HG02610 (cell line): ENCODE results near the gene SEC22C.
"Not testable (repeated sequence)": the region's sequence is repeated elsewhere in the genome, so short reads cannot be mapped to it uniquely, and the experiment has no call there.

Source experiments
- ATAC-seq: cut with Tn5 transposase; IDR thresholded peaks from one replicate; pipeline ENCODE4 v1.9.1; 2021; ENCODE audit warnings: mild to moderate bottlenecking, moderate library complexity; ENCODE audit not compliant: unreplicated experiment

SEC22C gene

DNA sequence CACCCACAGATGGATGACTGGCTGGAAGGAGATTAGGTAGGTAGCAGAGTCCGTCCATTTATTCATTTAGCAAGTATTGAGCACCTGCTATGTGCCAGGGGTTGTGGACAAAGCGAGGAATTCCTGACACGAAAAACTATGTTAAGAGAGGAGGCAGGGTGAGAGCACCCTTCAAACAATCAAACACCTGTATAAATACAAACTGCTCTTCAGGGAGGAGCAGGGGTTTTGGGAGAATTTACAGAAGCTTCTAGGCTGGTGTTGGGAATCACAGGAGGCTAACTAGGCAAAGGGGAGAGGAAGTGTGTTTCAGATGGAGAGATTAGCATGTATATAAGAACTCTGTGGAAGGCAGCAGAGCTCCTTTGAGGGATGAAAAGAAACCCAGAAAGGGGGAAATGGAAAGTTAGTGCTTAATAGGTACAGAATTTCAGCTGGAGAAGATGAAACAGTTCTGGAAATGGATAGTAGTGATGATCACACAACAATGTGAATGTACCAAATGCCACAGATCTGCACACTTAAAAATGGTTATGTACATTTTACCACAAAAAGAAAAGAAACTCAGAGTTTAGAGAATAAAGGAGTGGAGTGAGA, 805 bp upstream of the SEC22C start:
- no peak for ATAC-seq

- ATAC-seq: no peak
These were observed 413 bp downstream of the SEC22C start for GRCh38 chr3:42581400-42581708.

DNA sequence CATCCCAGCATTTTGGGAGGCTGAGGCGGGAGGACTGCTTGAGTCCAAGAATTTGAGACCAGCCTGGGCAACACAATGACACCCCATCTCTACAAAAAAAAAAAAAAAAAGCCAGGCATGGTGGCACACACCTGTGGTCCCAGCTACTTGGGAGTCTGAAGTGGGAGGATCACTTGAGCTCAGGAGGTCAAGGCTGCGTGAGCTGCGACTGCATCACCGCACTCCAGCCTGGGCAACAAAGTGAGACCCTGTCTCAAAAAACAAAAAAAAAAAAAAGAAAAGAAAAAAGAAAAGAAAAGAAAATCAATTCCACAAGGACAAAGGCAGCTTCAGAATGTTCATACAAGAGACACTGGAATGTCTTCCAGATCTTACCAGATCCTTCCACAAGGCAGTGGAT, 2.4 kb downstream of the SEC22C start:
- not testable (repeated sequence) for ATAC-seq

- ATAC-seq: no peak
These were observed 3.7 kb downstream of the SEC22C start for GRCh38 chr3:42578054-42578453.

DNA sequence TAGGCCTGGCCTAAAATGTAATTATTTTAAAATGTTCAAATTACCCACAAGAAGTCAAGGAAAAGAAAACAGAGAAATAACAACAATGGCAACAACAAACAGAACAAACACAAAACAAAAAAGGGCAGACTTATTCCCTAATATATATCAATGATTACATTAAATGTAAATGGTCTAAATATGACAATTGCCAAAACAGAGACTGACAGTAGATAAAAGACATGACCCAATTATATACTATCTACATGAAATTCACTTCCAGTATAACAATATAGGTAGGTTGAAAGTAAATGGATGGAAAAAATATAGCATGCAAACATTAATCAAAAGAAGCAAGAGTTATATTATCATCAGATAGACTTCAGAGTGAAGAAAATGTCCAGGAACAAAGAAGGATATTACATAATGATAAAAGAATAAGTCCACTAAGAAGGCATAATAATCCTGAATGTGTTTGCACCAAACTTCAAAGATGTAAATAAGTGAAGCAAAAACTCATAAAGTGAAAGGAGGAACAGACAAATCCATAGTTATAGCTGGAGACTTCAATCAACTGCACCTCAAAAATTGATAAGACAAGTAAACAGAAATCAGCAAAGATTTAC, 6.5 kb downstream of the SEC22C start:
- no peak for ATAC-seq

- no peak for ATAC-seq
These were observed 9.5 kb downstream of the SEC22C start for GRCh38 chr3:42572278-42572677.

- ATAC-seq: no peak
These were observed 12.1 kb downstream of the SEC22C start for GRCh38 chr3:42569593-42570142.

DNA sequence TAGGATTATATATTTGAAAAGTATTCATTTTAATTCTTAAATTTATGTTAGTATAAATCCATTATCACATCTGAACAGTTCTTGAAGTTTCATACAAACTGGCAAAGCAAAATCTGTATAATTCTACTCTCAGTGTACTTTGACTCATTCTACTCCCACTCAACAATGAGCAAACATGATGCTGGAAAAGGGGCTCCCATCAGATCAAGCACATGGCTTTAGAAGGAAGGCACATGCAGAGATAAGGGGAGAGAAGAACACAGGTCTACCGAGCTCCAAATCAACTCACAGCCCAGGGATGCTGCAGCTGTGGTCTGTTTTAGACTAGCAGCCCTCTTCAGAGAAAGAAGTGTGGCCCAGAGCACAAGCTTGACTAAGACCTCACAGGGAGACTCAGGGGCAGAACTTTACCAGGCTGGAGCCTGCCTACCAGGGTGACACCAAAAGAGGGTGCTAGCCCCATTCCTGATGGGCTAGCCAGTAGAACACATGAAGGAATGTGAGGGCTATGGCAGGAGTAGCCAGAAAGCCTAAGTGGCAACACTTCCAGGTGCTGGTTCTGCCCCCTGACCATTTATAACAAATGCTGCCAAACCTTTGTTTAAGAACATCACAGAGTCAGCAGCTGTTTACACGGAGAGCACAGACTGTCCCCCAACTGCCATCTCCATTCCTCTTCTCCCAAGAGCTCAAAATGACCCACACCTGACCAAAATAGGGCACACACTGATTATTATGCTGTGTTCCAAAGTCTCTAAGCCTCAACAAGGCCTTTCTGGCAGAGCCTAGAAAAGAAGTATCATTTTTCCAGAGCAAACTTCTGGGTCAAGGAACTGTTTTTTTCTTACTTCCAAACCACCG, 19.5 kb downstream of the SEC22C start:
- ATAC-seq: no peak

GRCh38 chr3:42557854-42558253, 23.9 kb downstream of the SEC22C start:
- ATAC-seq: no peak

GRCh38 chr3:42556817-42557216, 24.9 kb downstream of the SEC22C start:
- ATAC-seq: not testable (repeated sequence)

GRCh38 chr3:42556089-42556632, 25.6 kb downstream of the SEC22C start:
- ATAC-seq: peak; percentile 76

DNA sequence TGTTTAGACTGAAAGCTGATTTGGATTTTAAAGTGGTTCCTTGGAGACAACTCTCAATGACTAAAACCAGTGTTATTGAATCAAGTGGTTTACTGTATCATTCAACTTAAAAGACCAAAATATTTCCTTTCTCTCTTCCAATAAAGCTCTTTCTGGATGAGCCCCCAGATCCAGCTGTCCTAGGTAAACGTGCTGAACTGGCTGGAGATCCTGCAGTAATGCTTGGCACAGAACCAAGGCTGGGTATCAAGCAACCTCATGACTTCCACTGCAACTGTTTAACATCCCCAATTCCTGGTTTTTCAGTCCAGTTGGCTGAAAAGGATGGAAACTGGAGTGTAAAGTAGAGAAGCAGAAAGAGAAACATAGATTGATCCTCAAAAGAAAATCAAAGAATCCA, 28.9 kb downstream of the SEC22C start:
- ATAC-seq: no peak

DNA sequence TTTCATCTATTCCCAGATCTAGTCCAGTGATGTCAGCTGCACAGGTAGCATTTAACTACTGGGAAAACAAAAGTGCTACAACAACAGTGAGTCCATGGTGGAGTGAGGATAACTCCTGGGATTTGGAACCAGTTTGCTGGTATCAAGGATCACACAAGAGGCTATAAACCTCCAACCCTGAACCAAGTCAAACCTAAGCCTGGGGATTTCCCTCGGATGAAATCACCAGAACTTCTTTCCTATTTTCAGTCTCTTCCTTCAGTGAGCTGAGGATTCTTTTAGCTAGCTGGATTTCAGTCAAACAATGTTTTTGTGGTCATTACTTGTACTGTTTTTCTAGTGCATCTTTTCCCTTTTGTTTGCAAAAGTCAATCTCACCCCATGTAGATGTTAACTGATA, 31.5 kb downstream of the SEC22C start:
- no peak for ATAC-seq

DNA sequence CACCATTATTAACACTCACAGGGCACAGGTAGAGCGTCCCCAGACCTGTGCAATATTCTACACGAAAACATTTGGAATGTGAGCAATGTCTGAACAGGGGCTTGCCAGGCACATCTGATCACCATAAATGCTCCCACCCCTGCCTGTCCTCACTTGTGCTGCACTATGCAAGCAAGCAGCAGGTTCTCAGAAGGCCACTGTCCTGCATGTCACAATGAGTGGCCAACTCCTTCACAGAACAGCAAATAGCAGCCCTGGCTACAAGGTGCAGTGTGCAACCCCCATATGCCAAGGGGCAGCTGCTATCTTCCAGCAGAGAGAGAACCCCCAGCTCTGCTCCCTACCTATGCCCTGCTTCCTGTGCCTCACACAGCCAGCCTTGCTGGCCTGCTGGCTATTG, 32.6 kb downstream of the SEC22C start:
- no peak for ATAC-seq

DNA sequence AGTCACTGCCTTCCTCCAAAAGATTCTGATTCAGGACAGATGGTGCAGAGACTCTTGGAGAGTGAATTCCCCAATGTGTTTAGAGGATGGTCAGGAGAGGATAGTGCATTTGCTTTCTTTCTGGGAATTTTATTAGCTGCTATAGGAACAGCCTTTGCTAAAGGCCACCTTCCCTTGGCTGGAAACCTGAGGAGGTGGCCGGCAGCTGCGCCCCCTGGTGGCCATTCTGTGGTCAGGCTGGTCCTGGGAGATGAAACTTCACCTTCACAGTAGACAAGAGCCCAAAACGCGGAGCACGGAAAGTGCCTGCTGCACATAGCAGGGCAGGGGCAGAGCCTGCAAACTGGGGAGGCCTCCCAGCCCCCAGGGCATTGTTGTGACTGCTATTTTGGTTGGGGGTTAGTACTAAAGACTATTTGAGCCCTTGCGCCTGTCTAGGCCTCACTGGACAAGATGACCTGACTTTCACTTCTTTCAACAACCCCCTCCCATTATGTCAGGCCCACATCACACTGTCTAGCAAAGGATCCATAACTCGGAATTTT, 34.3 kb downstream of the SEC22C start:
- ATAC-seq: peak; percentile 43

DNA sequence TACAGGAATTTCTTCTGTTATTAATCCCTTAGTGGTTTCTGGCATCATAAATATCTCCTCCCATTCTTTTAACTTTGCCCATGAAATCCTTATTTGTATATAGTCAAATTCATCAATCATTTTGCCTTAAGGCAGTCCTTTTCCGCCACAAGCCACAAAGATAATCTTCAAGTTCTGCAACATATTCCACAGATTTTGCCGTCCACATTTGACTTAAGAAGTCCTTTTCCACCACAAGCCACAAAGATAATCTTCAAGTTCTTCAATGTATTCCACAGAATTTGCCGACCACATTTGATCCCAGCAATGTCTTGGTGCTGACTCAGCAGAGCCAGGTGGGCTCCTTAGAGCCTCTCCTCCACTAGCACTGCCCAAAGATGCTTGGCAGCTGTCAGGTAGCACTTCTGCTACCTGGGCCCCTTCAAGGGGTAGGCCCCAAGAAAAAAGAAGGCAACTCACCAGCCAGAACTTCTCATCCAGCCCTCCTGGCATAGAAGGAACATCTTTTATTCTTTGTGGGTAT, 35.0 kb downstream of the SEC22C start:
- no peak for ATAC-seq

GRCh38 chr3:42545284-42545900, 36.4 kb downstream of the SEC22C start:
- ATAC-seq: no peak

DNA sequence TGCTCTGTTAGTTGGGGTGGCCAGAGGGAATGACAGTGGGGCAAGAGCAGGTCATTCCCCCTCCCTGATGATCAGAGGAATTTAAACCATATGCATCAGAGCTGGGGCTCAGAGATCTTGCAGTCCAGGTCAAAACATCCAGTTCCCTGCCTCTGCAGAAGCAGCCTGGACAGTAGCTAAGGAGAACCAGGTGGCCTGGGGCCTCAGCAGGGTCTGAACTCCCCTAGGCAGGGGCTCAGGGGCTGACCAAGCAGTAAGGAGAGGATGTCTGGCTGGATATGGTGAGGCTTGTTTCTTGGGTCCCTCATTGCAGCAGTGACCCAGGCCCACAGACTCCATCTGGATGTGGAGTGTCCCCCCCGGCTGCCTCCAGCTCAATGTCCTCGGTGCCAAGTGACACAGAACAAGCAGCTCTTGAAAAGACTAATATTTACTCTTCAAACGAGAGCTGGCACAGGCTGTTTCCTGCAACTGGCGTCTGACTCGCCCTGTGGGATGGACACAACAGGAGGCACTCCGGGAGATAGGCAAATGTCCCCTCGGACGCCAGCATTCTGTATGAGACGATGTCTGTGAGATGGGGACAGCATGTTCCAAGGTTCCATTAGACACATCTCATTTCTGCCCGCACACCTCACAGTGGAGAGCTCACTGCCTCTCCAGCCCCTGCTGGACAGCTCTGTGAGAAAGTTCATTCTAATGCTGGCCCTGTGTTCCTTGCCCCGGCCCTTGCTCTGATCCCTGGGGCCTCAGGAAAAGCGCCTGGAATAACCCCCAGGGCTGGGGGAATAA, 37.1 kb downstream of the SEC22C start:
- no peak for ATAC-seq

- no peak for ATAC-seq
These were observed 40.7 kb downstream of the SEC22C start for GRCh38 chr3:42541079-42541478.
